Measurements from ENCODE around the gene CDYL.

Gene CDYL

GRCh38 chr6:4908062-4908461, 131.9 kb downstream of the CDYL start:
- no peak for DNase-seq (ENCODE audit: low spot score)

DNA sequence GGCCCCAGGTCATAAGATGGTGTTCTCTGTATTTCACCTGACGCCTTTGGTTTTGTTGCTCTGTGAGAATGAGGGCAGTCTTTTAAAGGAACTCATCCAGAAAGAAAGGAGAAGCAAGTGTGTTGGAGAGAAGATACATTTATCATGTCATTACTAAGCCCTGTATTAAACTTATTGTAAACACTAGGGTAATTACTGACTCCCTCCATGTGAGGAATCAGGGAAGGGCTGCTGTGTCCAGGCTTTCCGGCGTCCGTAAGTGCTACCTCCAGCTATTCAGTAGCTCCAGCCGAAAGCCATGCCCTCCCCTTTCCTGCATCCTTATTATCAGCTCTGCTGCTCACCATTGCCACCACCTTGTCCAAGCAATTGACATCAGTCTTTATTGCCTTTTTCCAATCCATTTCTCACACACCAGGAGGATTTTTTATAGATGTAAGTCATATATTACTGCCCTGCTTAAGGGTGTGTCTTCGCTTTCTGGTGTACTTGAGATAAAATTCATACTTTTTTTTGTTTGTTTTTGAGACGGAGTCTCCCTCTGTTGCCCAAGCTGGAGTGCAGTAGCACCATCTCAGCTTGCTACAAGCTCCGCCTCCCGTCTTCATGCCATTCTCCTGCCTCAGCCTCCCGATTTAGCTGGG, 133.0 kb downstream of the CDYL start:
- no peak for DNase-seq (ENCODE audit: low spot score)

GRCh38 chr6:4910037-4910760, 134.0 kb downstream of the CDYL start:
- DNase-seq (ENCODE audit: low spot score): no peak

GRCh38 chr6:4912559-4912958, 136.4 kb downstream of the CDYL start:
- no peak for DNase-seq (ENCODE audit: low spot score)

DNA sequence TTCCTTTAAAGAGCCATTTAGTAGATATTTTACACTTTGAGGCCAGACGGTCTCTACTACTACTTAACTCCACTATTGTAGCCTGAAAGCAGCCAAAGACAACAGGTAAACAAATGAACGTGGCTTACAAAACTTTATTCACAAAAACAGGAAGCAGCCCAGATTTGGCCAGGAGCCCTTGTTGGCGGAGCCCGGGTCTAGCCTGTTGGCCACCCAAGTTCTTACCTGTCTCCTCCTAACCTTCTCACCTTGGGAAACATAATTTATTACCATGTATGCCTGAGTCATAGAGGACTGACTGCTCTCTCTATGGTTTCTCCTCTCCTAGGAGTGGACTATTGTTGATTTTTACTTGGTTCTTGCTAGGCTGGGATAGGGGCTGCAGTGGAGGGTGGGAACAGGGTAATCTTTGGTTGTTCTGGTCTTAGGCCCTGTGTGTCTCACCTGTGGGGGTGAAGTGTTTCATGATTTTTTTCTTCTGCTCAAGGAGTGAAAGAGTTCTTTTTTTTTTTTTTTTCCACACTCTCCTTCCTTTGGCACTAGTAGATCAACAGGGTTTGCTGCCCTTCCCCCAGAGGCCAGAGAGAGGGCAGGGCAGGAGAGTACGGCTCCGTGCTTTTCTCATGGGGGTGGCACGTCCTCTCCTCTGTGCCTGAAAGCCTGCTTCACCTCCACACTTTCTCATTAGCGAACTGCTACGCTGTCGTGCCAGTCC, 137.7 kb downstream of the CDYL start:
- no peak for DNase-seq (ENCODE audit: low spot score)

DNA sequence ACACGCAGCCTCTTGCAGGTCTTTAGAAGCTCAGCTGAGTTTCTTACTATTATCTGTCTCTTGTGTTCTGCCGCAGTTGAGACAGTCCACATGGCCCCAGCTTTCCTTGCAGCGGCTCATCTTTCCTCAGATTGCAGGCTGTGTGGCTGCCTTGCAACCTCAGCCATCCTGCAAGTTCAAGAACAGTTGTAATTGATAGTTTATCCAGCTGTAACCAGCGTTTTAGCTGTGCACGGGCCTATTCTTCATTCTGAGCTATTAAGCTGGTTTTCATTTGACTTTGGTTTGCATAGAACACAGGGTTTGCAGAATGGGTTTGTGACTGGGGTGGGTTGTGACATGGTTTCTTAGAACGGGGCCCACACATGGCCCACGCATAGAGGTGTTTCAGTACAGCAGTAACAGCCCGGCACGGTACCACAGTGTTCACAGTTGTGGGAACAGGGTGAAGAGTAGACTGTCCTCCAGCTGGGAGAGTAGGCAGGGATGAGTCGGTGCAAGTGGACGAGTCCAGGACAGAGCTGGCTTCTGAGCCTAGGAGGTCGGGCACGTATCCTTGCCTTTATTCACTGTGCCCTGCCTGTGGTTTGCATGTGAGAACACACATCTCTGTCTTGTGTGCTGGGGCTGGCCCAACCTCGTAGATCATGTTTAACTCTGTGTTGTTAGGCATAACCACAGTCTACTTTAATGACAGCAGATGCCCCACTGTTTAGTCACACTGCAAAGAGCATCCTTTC, 138.4 kb downstream of the CDYL start:
- no peak for DNase-seq (ENCODE audit: low spot score)

- no peak for DNase-seq (ENCODE audit: low spot score)
Observed at GRCh38 chr6:4916954-4917561, 140.9 kb downstream of the CDYL start.

- no peak for DNase-seq (ENCODE audit: low spot score)
Observed at GRCh38 chr6:4920914-4921410, 144.8 kb downstream of the CDYL start.

GRCh38 chr6:4922488-4923037, 146.4 kb downstream of the CDYL start:
- DNase-seq (ENCODE audit: low spot score): no peak

GRCh38 chr6:4923081-4923480, 146.9 kb downstream of the CDYL start:
- no peak for DNase-seq (ENCODE audit: low spot score)

- no peak for DNase-seq (ENCODE audit: low spot score)
Observed at GRCh38 chr6:4924661-4925271, 148.6 kb downstream of the CDYL start.

DNA sequence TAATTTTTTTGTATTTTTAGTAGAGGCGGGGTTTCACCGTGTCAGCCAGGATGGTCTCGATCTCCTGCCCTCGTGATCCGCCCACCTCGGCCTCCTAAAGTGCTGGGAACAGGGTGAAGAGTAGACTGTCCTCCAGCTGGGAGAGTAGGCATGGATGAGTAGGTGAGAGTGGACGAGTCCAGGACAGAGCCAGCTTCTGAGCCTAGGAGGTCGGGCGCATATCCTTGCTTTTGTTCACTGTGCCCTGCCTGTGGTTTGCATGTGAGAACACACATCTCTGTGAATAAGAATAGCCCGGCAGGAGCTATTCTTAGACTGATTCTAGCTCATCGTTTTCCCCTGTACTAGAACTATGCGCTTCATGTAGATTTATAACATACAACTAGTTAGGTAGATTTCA, 149.4 kb downstream of the CDYL start:
- no peak for DNase-seq (ENCODE audit: low spot score)

- DNase-seq (ENCODE audit: low spot score): no peak
Observed at GRCh38 chr6:4928426-4928825, 152.2 kb downstream of the CDYL start.

DNA sequence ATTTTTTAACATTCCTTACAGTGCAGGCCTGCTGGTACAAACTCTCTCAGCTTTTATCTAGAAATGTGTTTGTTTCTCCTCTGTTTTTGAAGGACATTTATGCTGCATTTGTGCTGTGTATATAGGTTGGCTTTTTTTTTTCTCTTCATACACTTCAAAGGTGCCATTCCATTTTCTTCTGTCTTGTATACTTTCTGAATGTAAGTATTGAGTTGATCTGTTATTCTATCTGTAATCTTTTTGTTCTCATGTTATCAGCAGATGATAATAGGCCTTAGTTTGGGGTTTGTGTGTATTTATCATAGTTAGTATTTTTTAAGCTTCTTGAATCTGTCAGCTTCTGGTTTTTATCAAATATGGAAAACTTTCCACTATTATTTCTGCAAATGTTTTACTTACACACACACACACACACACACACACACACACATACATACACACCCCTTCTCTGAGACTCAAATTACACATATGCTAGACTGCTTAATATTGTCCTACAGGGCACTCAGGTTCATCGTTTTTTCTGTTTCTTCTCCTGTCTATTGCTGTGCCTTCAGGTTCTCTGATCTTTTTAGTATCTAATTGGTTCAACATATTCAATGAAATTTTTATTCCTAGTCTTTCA, 153.0 kb downstream of the CDYL start:
- DNase-seq (ENCODE audit: low spot score): no peak

GRCh38 chr6:4930025-4930691, 154.0 kb downstream of the CDYL start:
- no peak for DNase-seq (ENCODE audit: low spot score)

DNA sequence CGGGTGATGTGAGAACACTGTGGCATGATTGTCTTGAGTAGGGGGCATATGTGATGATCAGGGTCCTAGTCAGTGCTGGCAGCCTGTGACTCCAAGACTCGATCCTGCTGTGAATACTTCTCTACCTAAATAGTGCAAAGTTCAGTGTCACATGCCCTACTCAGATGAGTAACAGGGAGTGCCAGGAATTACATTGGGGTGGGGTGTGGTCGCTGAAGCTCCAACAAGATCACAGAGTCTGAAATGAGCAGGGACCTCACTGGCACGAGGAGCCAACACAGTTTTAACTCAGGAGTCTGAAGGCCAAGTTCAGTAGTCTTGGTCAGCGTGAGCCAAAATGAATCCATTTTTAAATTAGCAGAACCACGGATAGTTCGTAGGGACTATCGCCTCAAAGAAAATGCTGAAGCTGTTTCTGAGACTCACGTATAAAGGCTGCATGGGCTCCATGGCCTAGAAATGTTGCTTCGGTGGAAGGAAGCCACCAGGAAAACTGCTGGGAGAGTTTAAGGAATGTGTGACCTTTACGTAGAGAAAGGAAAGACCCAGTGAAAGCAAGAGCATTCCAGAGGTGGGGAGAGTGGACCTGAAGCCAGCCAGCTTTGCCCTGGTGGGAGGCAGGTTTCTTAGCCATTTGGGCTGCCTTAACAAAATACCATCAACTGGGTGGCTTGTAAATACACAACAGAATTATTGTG, 155.5 kb downstream of the CDYL start:
- DNase-seq (ENCODE audit: low spot score): no peak

- no peak for DNase-seq (ENCODE audit: low spot score)
Observed at GRCh38 chr6:4932228-4932903, 156.2 kb downstream of the CDYL start.

DNA sequence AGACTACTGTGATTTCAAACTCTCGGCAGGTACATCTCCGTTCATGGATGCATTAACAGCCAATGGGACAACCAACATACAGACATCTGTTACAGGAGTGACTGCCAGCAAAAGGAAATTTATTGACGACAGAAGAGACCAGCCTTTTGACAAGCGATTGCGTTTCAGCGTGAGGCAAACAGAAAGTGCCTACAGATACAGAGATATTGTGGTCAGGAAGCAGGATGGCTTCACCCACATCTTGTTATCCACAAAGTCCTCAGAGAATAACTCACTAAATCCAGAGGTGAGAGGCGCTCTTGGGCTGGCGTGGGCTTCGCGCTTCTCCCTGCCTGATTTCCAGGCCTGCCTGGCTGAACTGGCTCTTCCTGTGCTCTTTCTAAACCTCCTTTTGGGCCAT, 159.3 kb downstream of the CDYL start:
- DNase-seq (ENCODE audit: low spot score): no peak

Data from Ammon's horn (tissue), 1 donor.